DOHH2 (cell line): ENCODE results near the gene SYK.

Source experiments
- H3F3A ChIP-seq: fragments of 200-600 bp; sonication (generic), shearing (Covaris generic); 2 replicates; pipeline ENCODE4 v1.6.0; 2016; ENCODE audit warnings: antibody characterized with exemption, mild to moderate bottlenecking; ENCODE audit not compliant: control insufficient read depth, insufficient read depth
- H3K27ac ChIP-seq: fragments of 200-600 bp; sonication (generic); 2 replicates; pipeline ENCODE4 v1.5.1; 2014; ENCODE audit warnings: low read depth, mild to moderate bottlenecking, low read length, moderate library complexity
- H3K27me3 ChIP-seq: fragments of 200-600 bp; sonication (generic); 2 replicates; pipeline ENCODE4 v1.6.1; 2014; ENCODE audit warnings: mild to moderate bottlenecking, low read length, mixed read lengths; ENCODE audit not compliant: control insufficient read depth
- H3K36me3 ChIP-seq: fragments of 200-600 bp; sonication (generic); 2 replicates; pipeline ENCODE4 v1.6.1; 2014; ENCODE audit warnings: mild to moderate bottlenecking, low read length, moderate library complexity, mixed read lengths; ENCODE audit not compliant: control insufficient read depth
- H3K4me1 ChIP-seq: fragments of 200-600 bp; sonication (generic); 2 replicates; pipeline ENCODE4 v1.6.1; 2014; ENCODE audit warnings: mild to moderate bottlenecking, low read length, mixed read lengths; ENCODE audit not compliant: control insufficient read depth
- H3K4me2 ChIP-seq: fragments of 200-600 bp; sonication (generic); 2 replicates; pipeline ENCODE4 v1.6.0; 2014; ENCODE audit warnings: mild to moderate bottlenecking, low read length, moderate library complexity
- H3K4me3 ChIP-seq: fragments of 200-600 bp; sonication (generic); 2 replicates; pipeline ENCODE4 v1.5.1; 2014; ENCODE audit warnings: mild to moderate bottlenecking, low read length, mixed read lengths
- H3K79me2 ChIP-seq: fragments of 200-600 bp; sonication (generic); 2 replicates; pipeline ENCODE4 v1.6.1; 2014; ENCODE audit warnings: mild to moderate bottlenecking, low read length, mixed read lengths; ENCODE audit not compliant: control insufficient read depth
- H3K9me2 ChIP-seq: fragments of 200-600 bp; sonication (generic); replicated peaks from 2 replicates; pipeline ENCODE4 v1.6.1; 2014; ENCODE audit warnings: mild to moderate bottlenecking, low read length, mixed read lengths; ENCODE audit not compliant: control insufficient read depth
- H3K9me3 ChIP-seq: fragments of 200-600 bp; sonication (generic); 2 replicates; pipeline ENCODE4 v1.6.1; 2014; ENCODE audit warnings: antibody characterized with exemption, low read length, mixed read lengths; ENCODE audit not compliant: control insufficient read depth, insufficient read depth
- H4K20me1 ChIP-seq: fragments of 200-600 bp; sonication (generic); 2 replicates; pipeline ENCODE4 v1.6.0; 2014; ENCODE audit warnings: low read depth, mild to moderate bottlenecking, antibody characterized with exemption, low read length, moderate library complexity; ENCODE audit not compliant: control insufficient read depth, insufficient read depth
- CTCF ChIP-seq: fragments of 200-600 bp; sonication (generic); IDR thresholded peaks from one replicate; pipeline ENCODE4 v1.5.1; 2014; ENCODE audit warnings: antibody characterized with exemption, mild to moderate bottlenecking, low read depth, low read length; ENCODE audit not compliant: poor library complexity, severe bottlenecking
- EZH2phosphoT487 ChIP-seq: fragments of 200-600 bp; sonication (generic); IDR thresholded peaks from 2 replicates; pipeline ENCODE4 v1.6.1; 2017; ENCODE audit warnings: borderline replicate concordance, mild to moderate bottlenecking, antibody characterized with exemption, low read length, moderate library complexity, mixed read lengths

SYK gene

GRCh38 chr9:90857855-90858254 lies 56.2 kb downstream of the SYK start:
- Histone ChIP-seq H3K36me3 (peaks cover 94% of the 10 kb centered on the region), H4K20me1 (no peaks in the 10 kb centered on the region), H3K9me3 (no peaks in the 10 kb centered on the region), H3K4me1 (no peaks in the 10 kb centered on the region), H3K4me3 (no peak overlapping the region), H3K27ac (no peak overlapping the region), H3K27me3 (no peaks in the 10 kb centered on the region), H3K9me2 (no peaks in the 10 kb centered on the region), H3F3A (0 out of 2 replicates have a peak, but pooled peaks cover 2% of the 10 kb centered on the region), H3K79me2 (peaks cover 36% of the 10 kb centered on the region), H3K4me2 (no peak overlapping the region)
- TF ChIP-seq CTCF (no peak), EZH2phosphoT487 (no peak)

GRCh38 chr9:90858457-90858901 lies 56.9 kb downstream of the SYK start:
- H3K36me3 ChIP-seq: peaks cover 97% of the 10 kb centered on the region
- H3K9me2 ChIP-seq: no peaks in the 10 kb centered on the region
- peaks cover 35% of the 10 kb centered on the region for H3K79me2 ChIP-seq
- H3K4me3 ChIP-seq: no peak overlapping the region
- H3K4me2 ChIP-seq: no peak overlapping the region
- H3K4me1 ChIP-seq: no peaks in the 10 kb centered on the region
- 0 out of 2 replicates have a peak, but pooled peaks cover 2% of the 10 kb centered on the region for H3F3A ChIP-seq
- TF ChIP-seq CTCF (no peak), EZH2phosphoT487 (no peak)
- no peak overlapping the region for H3K27ac ChIP-seq
- H3K27me3 ChIP-seq: no peaks in the 10 kb centered on the region
- H3K9me3 ChIP-seq: no peaks in the 10 kb centered on the region
- H4K20me1 ChIP-seq: no peaks in the 10 kb centered on the region

- no peaks in the 10 kb centered on the region for H3K9me3 ChIP-seq
- H3F3A ChIP-seq: peaks cover 10% of the 10 kb centered on the region
- H3K36me3 ChIP-seq: peaks cover 100% of the 10 kb centered on the region
- no peak overlapping the region for H3K27ac ChIP-seq
- H3K9me2 ChIP-seq: no peaks in the 10 kb centered on the region
- no peaks in the 10 kb centered on the region for H3K27me3 ChIP-seq
- peaks cover 25% of the 10 kb centered on the region for H3K79me2 ChIP-seq
- no peak overlapping the region for H3K4me3 ChIP-seq
- no peaks in the 10 kb centered on the region for H3K4me1 ChIP-seq
- H3K4me2 ChIP-seq: no peak overlapping the region
- no peaks in the 10 kb centered on the region for H4K20me1 ChIP-seq
- TF ChIP-seq EZH2phosphoT487 (no peak), CTCF (no peak)
Measured at GRCh38 chr9:90860382-90860781, 58.8 kb downstream of the SYK start.

GRCh38 chr9:90860826-90861225 lies 59.2 kb downstream of the SYK start:
- peaks cover 22% of the 10 kb centered on the region for H3K79me2 ChIP-seq
- no peaks in the 10 kb centered on the region for H3K9me2 ChIP-seq
- H3K36me3 ChIP-seq: peaks cover 99% of the 10 kb centered on the region
- H3K9me3 ChIP-seq: no peaks in the 10 kb centered on the region
- no peaks in the 10 kb centered on the region for H3K27me3 ChIP-seq
- H3F3A ChIP-seq: peaks cover 9% of the 10 kb centered on the region
- H3K4me2 ChIP-seq: no peak overlapping the region
- H3K4me1 ChIP-seq: no peaks in the 10 kb centered on the region
- no peaks in the 10 kb centered on the region for H4K20me1 ChIP-seq
- no peak for TF ChIP-seq CTCF
- no peak overlapping the region for H3K4me3 ChIP-seq
- no peak overlapping the region for H3K27ac ChIP-seq
